Measurements from ENCODE around the gene USP34.

Gene USP34

GRCh38 chr2:61377046-61377445 is 93.8 kb downstream of the USP34 start:
- no peak overlapping the region for H3K4me3 ChIP-seq (ENCODE audit: low read depth, low read length)

GRCh38 chr2:61376211-61376610 is 94.7 kb downstream of the USP34 start:
- H3K4me3 ChIP-seq (ENCODE audit: low read depth, low read length): no peak overlapping the region

DNA sequence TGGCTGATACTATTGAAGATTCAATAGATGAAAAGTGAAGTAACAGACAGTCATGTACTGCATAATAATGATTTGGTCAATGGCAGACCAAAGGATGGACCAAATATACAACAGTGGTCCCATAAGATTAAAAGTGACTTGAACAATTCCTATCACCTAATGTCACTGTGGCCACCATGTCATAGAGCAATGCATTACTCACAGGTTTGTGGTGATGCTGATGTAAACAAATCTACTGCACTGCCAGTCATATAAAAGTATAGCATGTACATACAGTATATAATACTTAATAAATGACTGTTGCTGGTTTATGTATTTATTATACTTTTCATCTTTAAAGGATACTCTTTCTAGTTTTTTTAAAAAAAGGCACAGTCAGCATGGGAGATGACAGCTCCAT is 99.9 kb downstream of the USP34 start:
- no peak overlapping the region for H3K4me3 ChIP-seq (ENCODE audit: low read depth, low read length)

- no peak overlapping the region for H3K4me3 ChIP-seq (ENCODE audit: low read depth, low read length)
These were observed 101.9 kb downstream of the USP34 start for GRCh38 chr2:61368687-61369665.

- H3K4me3 ChIP-seq (ENCODE audit: low read depth, low read length): no peak overlapping the region
These were observed 103.7 kb downstream of the USP34 start for GRCh38 chr2:61367177-61367576.

DNA sequence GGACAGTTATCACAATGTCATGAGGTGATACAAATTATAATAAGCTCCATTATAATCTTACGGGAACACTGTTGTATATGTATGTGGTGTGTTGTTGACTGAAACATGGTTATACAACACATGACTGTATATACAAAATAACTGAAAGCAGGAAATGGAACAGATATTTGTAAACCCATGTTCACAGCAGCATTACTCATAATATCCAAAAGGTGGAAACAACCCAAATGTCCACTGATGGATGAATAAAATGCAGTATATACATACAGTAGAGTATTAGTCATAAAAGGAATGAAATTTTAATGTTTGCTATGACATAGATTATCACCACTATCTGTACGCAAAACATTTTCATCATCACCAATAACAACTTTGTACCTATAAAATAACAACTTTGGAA is 107.3 kb downstream of the USP34 start:
- no peak overlapping the region for H3K4me3 ChIP-seq (ENCODE audit: low read depth, low read length)

DNA sequence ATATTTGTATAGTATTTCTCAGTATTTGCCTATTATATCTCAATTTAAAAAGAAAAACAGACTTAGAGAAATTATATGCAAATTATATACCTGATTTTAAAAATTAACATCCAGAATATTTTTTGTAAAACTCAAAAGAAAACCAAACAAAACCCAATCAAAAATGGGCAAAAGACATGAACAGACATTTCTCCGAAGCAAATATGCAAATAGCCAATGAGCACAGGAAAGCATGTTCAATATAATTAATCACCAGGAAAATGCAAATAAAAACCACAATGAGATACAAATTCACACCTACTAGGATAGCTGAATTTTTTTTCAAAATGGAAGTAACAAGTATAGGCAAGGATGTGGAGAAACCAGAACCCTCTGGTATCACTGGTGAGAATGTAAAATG is 108.0 kb downstream of the USP34 start:
- H3K4me3 ChIP-seq (ENCODE audit: low read depth, low read length): no peak overlapping the region

- no peak overlapping the region for H3K4me3 ChIP-seq (ENCODE audit: low read depth, low read length)
These were observed 109.8 kb downstream of the USP34 start for GRCh38 chr2:61361068-61361467.

GRCh38 chr2:61359058-61359457 is 111.8 kb downstream of the USP34 start:
- H3K4me3 ChIP-seq (ENCODE audit: low read depth, low read length): no peak overlapping the region

GRCh38 chr2:61357681-61358080 is 113.2 kb downstream of the USP34 start:
- no peak overlapping the region for H3K4me3 ChIP-seq (ENCODE audit: low read depth, low read length)

GRCh38 chr2:61356958-61357350 is 113.9 kb downstream of the USP34 start:
- no peak overlapping the region for H3K4me3 ChIP-seq (ENCODE audit: low read depth, low read length)

DNA sequence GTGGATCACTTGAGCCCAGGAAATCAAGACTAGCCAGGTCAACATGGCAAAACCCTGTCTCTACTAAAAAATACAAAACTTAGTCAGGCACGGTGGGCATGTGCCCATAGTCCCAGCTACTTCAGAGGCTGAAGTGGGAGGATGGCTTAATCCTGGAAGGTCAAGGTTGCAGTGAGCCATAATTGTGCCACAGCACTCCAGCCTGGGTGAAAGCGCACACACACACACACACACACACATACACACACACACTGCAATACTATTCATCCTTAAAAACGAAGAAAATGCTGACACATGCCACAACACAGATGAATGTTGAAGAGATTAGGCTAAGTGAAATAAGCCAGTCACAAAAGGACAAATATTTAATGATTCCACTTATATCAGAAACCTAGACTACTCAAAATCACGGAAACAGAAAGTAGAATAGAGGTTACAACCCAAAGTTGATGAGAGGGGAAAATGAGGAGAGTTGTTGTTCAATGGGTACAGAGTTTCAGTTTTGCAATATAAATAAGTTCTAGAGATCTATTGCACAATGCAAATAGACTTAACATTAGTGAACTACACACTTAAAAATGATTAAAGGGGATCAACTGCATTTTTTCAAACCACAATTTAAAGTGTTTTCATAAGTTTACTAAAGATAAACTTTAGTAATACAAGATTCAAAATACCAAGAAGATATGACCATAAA is 114.5 kb downstream of the USP34 start:
- no peak overlapping the region for H3K4me3 ChIP-seq (ENCODE audit: low read depth, low read length)

- no peak overlapping the region for H3K4me3 ChIP-seq (ENCODE audit: low read depth, low read length)
These were observed 116.2 kb downstream of the USP34 start for GRCh38 chr2:61354543-61355197.

DNA sequence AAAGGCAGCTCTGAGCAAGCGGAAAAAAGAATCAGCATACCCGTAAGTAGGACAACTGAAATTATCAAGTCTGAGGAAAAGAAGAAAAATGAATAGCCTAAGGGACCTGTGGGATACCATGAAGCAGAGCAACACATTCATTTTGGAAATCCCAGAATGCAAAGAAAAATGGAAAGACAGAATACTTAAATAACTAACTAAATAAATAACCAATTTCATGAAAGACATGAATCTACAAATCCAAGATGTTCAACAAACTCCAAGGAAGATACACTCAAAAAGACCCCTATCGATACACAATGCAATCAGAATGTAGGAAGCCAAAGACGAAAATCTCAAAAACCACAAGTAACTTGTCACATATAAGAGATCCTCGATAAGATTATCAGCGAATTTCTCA is 117.0 kb downstream of the USP34 start:
- H3K4me3 ChIP-seq (ENCODE audit: low read depth, low read length): no peak overlapping the region

GRCh38 chr2:61350777-61351176 is 120.1 kb downstream of the USP34 start:
- no peak overlapping the region for H3K4me3 ChIP-seq (ENCODE audit: low read depth, low read length)

DNA sequence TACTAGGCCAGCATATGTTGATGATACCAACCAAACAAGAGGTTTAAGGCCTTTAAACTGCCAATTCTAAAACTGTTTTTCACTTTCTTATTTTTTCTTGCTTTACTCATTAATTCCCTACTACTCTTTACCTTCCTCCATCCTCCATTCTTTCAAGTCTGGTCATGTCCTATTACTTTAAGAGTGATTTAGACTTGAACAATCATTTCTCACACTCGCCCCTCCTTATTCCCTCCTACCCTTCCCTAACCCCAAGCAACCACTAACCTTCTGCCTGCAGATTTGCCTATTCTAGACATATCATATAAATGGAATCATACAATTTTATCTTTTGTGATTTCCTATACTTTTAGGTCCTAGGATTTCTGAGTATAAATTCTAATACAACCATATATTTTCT is 127.7 kb downstream of the USP34 start:
- no peak overlapping the region for H3K4me3 ChIP-seq (ENCODE audit: low read depth, low read length)

DNA sequence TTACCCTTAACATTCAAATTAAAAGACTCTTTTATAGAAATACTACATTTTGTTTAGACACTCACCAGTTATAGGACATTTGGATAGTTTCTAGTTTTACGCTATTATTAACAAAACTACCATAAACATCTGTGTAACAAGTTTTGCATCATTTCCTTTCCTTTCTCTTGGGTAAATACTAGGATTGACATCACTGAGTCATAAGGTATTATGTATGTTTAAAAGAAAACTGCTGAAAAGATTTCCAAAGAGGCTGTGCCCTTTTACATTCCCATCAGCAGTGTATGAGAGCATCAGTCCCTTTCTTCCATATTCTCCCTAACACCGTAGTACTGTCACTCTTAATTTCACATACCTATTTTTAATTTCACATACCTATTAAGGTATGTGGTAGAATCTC is 130.6 kb downstream of the USP34 start:
- H3K4me3 ChIP-seq (ENCODE audit: low read depth, low read length): no peak overlapping the region

GRCh38 chr2:61338447-61338846 is 132.4 kb downstream of the USP34 start:
- H3K4me3 ChIP-seq (ENCODE audit: low read depth, low read length): no peak overlapping the region

- H3K4me3 ChIP-seq (ENCODE audit: low read depth, low read length): no peak overlapping the region
These were observed 135.7 kb downstream of the USP34 start for GRCh38 chr2:61335187-61335586.

GRCh38 chr2:61334466-61334865 is 136.4 kb downstream of the USP34 start:
- no peak overlapping the region for H3K4me3 ChIP-seq (ENCODE audit: low read depth, low read length)

GRCh38 chr2:61328707-61329251 is 142.1 kb downstream of the USP34 start:
- H3K4me3 ChIP-seq (ENCODE audit: low read depth, low read length): no peak overlapping the region
